ENCODE results near the gene P2RX3. TPM values are rescaled to one million over a fixed set of nuclear protein-coding genes. Genes with fewer than 3 reads are reported as not detected.
"Not testable (repeated sequence)": the region's sequence is repeated elsewhere in the genome, so short reads cannot be mapped to it uniquely, and the experiment has no call there.

The P2RX3 gene
- total and polyA plus RNA-seq, 2 donors (not counting 1 experiment from before 2014, with no cell fraction given), result not detected

- Histone ChIP-seq H3K4me2 (ENCODE audit: extremely low read depth, insufficient read depth, low read length) (no peak overlapping the region), H3K4me3 (replicated peaks in 1 of 4; ENCODE audit: control extremely low read depth in 1 of 4, insufficient read depth in 1 of 4, low read depth in 3 of 4, low read length in 4 of 4) (no peak overlapping the region), H3K4me1 (ENCODE audit: control insufficient read depth, extremely low read depth, insufficient read depth, low read length) (no peaks in the 10 kb centered on the region), H2AFZ (ENCODE audit: low read length) (no peak overlapping the region), H3K36me3 (ENCODE audit: control insufficient read depth, insufficient read depth, low read length) (no peaks in the 10 kb centered on the region), H3K9ac (ENCODE audit: insufficient read depth, low read length) (no peak overlapping the region), H3K79me2 (ENCODE audit: control insufficient read depth, insufficient read depth, low read length) (no peaks in the 10 kb centered on the region), H3K27ac (ENCODE audit: insufficient read depth, low read length) (no peak overlapping the region), H3K9me3 (ENCODE audit: control insufficient read depth, insufficient read depth, low read depth, low read length) (no peaks in the 10 kb centered on the region), H4K20me1 (ENCODE audit: control insufficient read depth, extremely low read depth, insufficient read depth, low read length) (no peaks in the 10 kb centered on the region), H3K27me3 (ENCODE audit: control insufficient read depth, insufficient read depth, low read length) (peaks cover 5% of the 10 kb centered on the region)
- TF ChIP-seq EZH2 (IDR thresholded peaks at IDR 0.05; ENCODE audit: low read length, missing control alignments) (no peak), CTCF (conservative IDR thresholded peaks at IDR 0.05 in 1 of 2, IDR thresholded peaks at IDR 0.05 in 1 of 2; ENCODE audit: low read depth in 1 of 2, low read length in 2 of 2) (no peak)
- DNase-seq (ENCODE audit: low read depth in 2 of 2), result no peak
These were observed 61.9 kb downstream of the P2RX3 start for GRCh38 chr11:57399972-57400578.

GRCh38 chr11:57402188-57403002 lies 64.2 kb downstream of the P2RX3 start:
- Histone ChIP-seq H3K36me3 (ENCODE audit: control insufficient read depth, insufficient read depth, low read length) (peaks cover 4% of the 10 kb centered on the region), H2AFZ (ENCODE audit: low read length) (no peak overlapping the region), H3K4me3 (replicated peaks in 1 of 4; ENCODE audit: control extremely low read depth in 1 of 4, insufficient read depth in 1 of 4, low read depth in 3 of 4, low read length in 4 of 4) (no peak overlapping the region), H3K27ac (ENCODE audit: insufficient read depth, low read length) (no peak overlapping the region), H3K79me2 (ENCODE audit: control insufficient read depth, insufficient read depth, low read length) (no peaks in the 10 kb centered on the region), H3K4me1 (ENCODE audit: control insufficient read depth, extremely low read depth, insufficient read depth, low read length) (peaks cover 2% of the 10 kb centered on the region), H3K4me2 (ENCODE audit: extremely low read depth, insufficient read depth, low read length) (no peak overlapping the region), H4K20me1 (ENCODE audit: control insufficient read depth, extremely low read depth, insufficient read depth, low read length) (no peaks in the 10 kb centered on the region), H3K27me3 (ENCODE audit: control insufficient read depth, insufficient read depth, low read length) (peaks cover 3% of the 10 kb centered on the region), H3K9ac (ENCODE audit: insufficient read depth, low read length) (no peak overlapping the region), H3K9me3 (ENCODE audit: control insufficient read depth, insufficient read depth, low read depth, low read length) (no peaks in the 10 kb centered on the region)
- TF ChIP-seq EZH2 (IDR thresholded peaks at IDR 0.05; ENCODE audit: low read length, missing control alignments), result no peak
- TF ChIP-seq CTCF (conservative IDR thresholded peaks at IDR 0.05 in 1 of 2, IDR thresholded peaks at IDR 0.05 in 1 of 2; ENCODE audit: low read depth in 1 of 2, low read length in 2 of 2), result no peak
- DNase-seq (ENCODE audit: low read depth in 2 of 2), result peak in 1 of 2 donors; percentile 26

GRCh38 chr11:57403003-57403801 lies 65.0 kb downstream of the P2RX3 start:
- H3K9me3 ChIP-seq (ENCODE audit: control insufficient read depth, insufficient read depth, low read depth, low read length); DNase-seq (ENCODE audit: low read depth in 2 of 2); H3K79me2 ChIP-seq (ENCODE audit: control insufficient read depth, insufficient read depth, low read length); H3K27ac ChIP-seq (ENCODE audit: insufficient read depth, low read length); H3K4me3 ChIP-seq (replicated peaks in 1 of 4; ENCODE audit: control extremely low read depth in 1 of 4, insufficient read depth in 1 of 4, low read depth in 3 of 4, low read length in 4 of 4); H3K4me1 ChIP-seq (ENCODE audit: control insufficient read depth, extremely low read depth, insufficient read depth, low read length); H3K36me3 ChIP-seq (ENCODE audit: control insufficient read depth, insufficient read depth, low read length); H3K27me3 ChIP-seq (ENCODE audit: control insufficient read depth, insufficient read depth, low read length); H3K9ac ChIP-seq (ENCODE audit: insufficient read depth, low read length); H3K4me2 ChIP-seq (ENCODE audit: extremely low read depth, insufficient read depth, low read length); H4K20me1 ChIP-seq (ENCODE audit: control insufficient read depth, extremely low read depth, insufficient read depth, low read length); H2AFZ ChIP-seq (ENCODE audit: low read length): not testable (repeated sequence)

All from fibroblast of lung (primary cell).